DOHH2 (cell line): ENCODE results near the gene CYB5RL.

ENCODE experiments used
- H3F3A ChIP-seq: fragments of 200-600 bp; sonication (generic), shearing (Covaris generic); 2 replicates; pipeline ENCODE4 v1.6.0; 2016; ENCODE audit warnings: antibody characterized with exemption, mild to moderate bottlenecking; ENCODE audit not compliant: control insufficient read depth, insufficient read depth
- H3K27ac ChIP-seq: fragments of 200-600 bp; sonication (generic); 2 replicates; pipeline ENCODE4 v1.5.1; 2014; ENCODE audit warnings: low read depth, mild to moderate bottlenecking, low read length, moderate library complexity
- H3K27me3 ChIP-seq: fragments of 200-600 bp; sonication (generic); 2 replicates; pipeline ENCODE4 v1.6.1; 2014; ENCODE audit warnings: mild to moderate bottlenecking, low read length, mixed read lengths; ENCODE audit not compliant: control insufficient read depth
- H3K36me3 ChIP-seq: fragments of 200-600 bp; sonication (generic); 2 replicates; pipeline ENCODE4 v1.6.1; 2014; ENCODE audit warnings: mild to moderate bottlenecking, low read length, moderate library complexity, mixed read lengths; ENCODE audit not compliant: control insufficient read depth
- H3K4me1 ChIP-seq: fragments of 200-600 bp; sonication (generic); 2 replicates; pipeline ENCODE4 v1.6.1; 2014; ENCODE audit warnings: mild to moderate bottlenecking, low read length, mixed read lengths; ENCODE audit not compliant: control insufficient read depth
- H3K4me2 ChIP-seq: fragments of 200-600 bp; sonication (generic); 2 replicates; pipeline ENCODE4 v1.6.0; 2014; ENCODE audit warnings: mild to moderate bottlenecking, low read length, moderate library complexity
- H3K4me3 ChIP-seq: fragments of 200-600 bp; sonication (generic); 2 replicates; pipeline ENCODE4 v1.5.1; 2014; ENCODE audit warnings: mild to moderate bottlenecking, low read length, mixed read lengths
- H3K79me2 ChIP-seq: fragments of 200-600 bp; sonication (generic); 2 replicates; pipeline ENCODE4 v1.6.1; 2014; ENCODE audit warnings: mild to moderate bottlenecking, low read length, mixed read lengths; ENCODE audit not compliant: control insufficient read depth
- H3K9me2 ChIP-seq: fragments of 200-600 bp; sonication (generic); replicated peaks from 2 replicates; pipeline ENCODE4 v1.6.1; 2014; ENCODE audit warnings: mild to moderate bottlenecking, low read length, mixed read lengths; ENCODE audit not compliant: control insufficient read depth
- H3K9me3 ChIP-seq: fragments of 200-600 bp; sonication (generic); 2 replicates; pipeline ENCODE4 v1.6.1; 2014; ENCODE audit warnings: antibody characterized with exemption, low read length, mixed read lengths; ENCODE audit not compliant: control insufficient read depth, insufficient read depth
- H4K20me1 ChIP-seq: fragments of 200-600 bp; sonication (generic); 2 replicates; pipeline ENCODE4 v1.6.0; 2014; ENCODE audit warnings: low read depth, mild to moderate bottlenecking, antibody characterized with exemption, low read length, moderate library complexity; ENCODE audit not compliant: control insufficient read depth, insufficient read depth
- CTCF ChIP-seq: fragments of 200-600 bp; sonication (generic); IDR thresholded peaks from one replicate; pipeline ENCODE4 v1.5.1; 2014; ENCODE audit warnings: antibody characterized with exemption, mild to moderate bottlenecking, low read depth, low read length; ENCODE audit not compliant: poor library complexity, severe bottlenecking
- EZH2phosphoT487 ChIP-seq: fragments of 200-600 bp; sonication (generic); IDR thresholded peaks from 2 replicates; pipeline ENCODE4 v1.6.1; 2017; ENCODE audit warnings: borderline replicate concordance, mild to moderate bottlenecking, antibody characterized with exemption, low read length, moderate library complexity, mixed read lengths

Gene CYB5RL

GRCh38 chr1:54177726-54178125 lies 22.1 kb downstream of the CYB5RL start:
- Histone ChIP-seq H3K9me3 (no peaks in the 10 kb centered on the region), H3F3A (no peaks in the 10 kb centered on the region), H3K4me3 (no peak overlapping the region), H3K79me2 (no peaks in the 10 kb centered on the region), H3K9me2 (no peaks in the 10 kb centered on the region), H3K4me1 (no peaks in the 10 kb centered on the region), H3K36me3 (peaks cover 5% of the 10 kb centered on the region; the same call in 1 of the 2 replicates), H3K4me2 (no peak overlapping the region), H3K27me3 (no peaks in the 10 kb centered on the region), H3K27ac (no peak overlapping the region), H4K20me1 (no peaks in the 10 kb centered on the region)
- TF ChIP-seq CTCF (no peak), EZH2phosphoT487 (no peak)

- Histone ChIP-seq H4K20me1 (no peaks in the 10 kb centered on the region), H3K9me3 (no peaks in the 10 kb centered on the region), H3K27ac (no peak overlapping the region), H3K27me3 (no peaks in the 10 kb centered on the region), H3K4me3 (no peak overlapping the region), H3K9me2 (no peaks in the 10 kb centered on the region), H3K36me3 (peaks cover 5% of the 10 kb centered on the region; the same call in 1 of the 2 replicates), H3K79me2 (no peaks in the 10 kb centered on the region), H3K4me1 (no peaks in the 10 kb centered on the region), H3K4me2 (no peak overlapping the region), H3F3A (no peaks in the 10 kb centered on the region)
- TF ChIP-seq EZH2phosphoT487 (no peak), CTCF (no peak)
Observed at GRCh38 chr1:54176621-54177327, 23.1 kb downstream of the CYB5RL start.

- Histone ChIP-seq H3K4me1 (no peaks in the 10 kb centered on the region), H3K9me2 (no peaks in the 10 kb centered on the region), H4K20me1 (no peaks in the 10 kb centered on the region), H3F3A (no peaks in the 10 kb centered on the region), H3K4me3 (no peak overlapping the region), H3K4me2 (no peak overlapping the region), H3K79me2 (no peaks in the 10 kb centered on the region), H3K9me3 (no peaks in the 10 kb centered on the region), H3K27ac (no peak overlapping the region), H3K27me3 (no peaks in the 10 kb centered on the region), H3K36me3 (no peaks in the 10 kb centered on the region)
- TF ChIP-seq EZH2phosphoT487 (no peak), CTCF (no peak)
Observed at GRCh38 chr1:54174106-54174505, 25.7 kb downstream of the CYB5RL start.
